Fibroblast of skin of scalp (primary cell): ENCODE results near the gene MTLN. TPM values are rescaled to one million over a fixed set of nuclear protein-coding genes. Genes with fewer than 3 reads are reported as not detected.
A peak's percentile ranks its signal among the peaks of the same experiment; 100 is the strongest.
"Not testable (repeated sequence)": the region's sequence is repeated elsewhere in the genome, so short reads cannot be mapped to it uniquely, and the experiment has no call there.

Experiments used
- DNase-seq: peaks from one replicate; pipeline ENCODE4 v3.0.0-alpha.2; 2013
- polyA plus RNA-seq, 2 experiments: library from polyadenylated mRNA; unstranded; fragments of 120-200 nt; gene quantifications; one replicate each; pipeline ENCODE4 v1.2.1, GENCODE V29; 2013; ENCODE audit not compliant: insufficient read length in 2 of 2

The MTLN gene, protein sequence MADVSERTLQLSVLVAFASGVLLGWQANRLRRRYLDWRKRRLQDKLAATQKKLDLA
- polyA plus RNA-seq (2013, experiment 1 of 2; ENCODE audit: insufficient read length), result 27.7 TPM
- polyA plus RNA-seq (2013, experiment 2 of 2; ENCODE audit: insufficient read length), result 26.1 TPM

DNA sequence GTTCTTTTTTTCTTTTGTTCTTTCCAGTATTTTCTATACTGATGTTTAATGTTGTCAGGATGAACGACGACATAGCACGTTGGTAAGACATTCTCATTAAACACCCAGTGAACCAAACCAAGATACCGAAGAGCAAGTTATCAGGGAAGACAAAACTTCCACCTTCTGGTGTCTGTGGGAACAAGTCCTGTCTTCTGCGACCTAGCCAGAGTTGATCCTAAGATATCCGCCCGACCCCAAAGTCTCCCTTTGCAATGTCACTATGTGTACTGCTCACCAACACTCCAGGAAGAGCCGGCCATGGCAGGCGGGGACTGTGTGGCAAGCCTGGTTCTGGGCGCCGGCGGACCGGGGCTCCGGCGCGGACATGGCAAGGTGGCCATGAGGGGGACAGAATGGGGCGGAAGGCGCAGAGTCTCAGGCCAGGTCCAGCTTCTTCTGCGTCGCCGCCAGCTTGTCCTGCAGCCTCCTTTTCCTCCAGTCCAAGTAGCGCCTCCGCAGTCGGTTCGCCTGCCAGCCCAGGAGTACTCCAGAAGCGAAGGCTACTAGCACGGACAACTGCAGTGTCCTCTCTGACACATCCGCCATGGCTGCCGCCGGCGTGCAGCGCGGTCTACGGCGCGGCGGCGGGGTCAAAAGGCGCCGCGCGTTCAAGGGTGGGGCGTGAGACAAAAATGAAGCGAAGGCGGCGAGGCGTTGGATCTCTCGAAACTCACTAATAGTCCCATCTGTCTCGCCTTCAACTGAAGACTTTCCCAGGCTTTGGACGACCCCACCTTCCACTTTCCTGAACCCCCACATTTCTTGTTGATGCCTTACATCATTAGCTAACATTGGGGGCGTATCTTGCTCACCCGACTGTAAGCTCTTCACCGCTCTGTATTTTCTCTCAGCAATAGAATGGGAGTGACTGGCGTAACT, at the start of gene MTLN:
MTLN (minus strand) TSS at position 610 of the 921 bp plus-strand sequence; CDS start at position 588, 22 bp downstream.
- peak; percentile 73 for DNase-seq

- DNase-seq, result not testable (repeated sequence)
Measured at GRCh38 chr2:110261910-110262309, 49.6 kb upstream of the MTLN start.

DNA sequence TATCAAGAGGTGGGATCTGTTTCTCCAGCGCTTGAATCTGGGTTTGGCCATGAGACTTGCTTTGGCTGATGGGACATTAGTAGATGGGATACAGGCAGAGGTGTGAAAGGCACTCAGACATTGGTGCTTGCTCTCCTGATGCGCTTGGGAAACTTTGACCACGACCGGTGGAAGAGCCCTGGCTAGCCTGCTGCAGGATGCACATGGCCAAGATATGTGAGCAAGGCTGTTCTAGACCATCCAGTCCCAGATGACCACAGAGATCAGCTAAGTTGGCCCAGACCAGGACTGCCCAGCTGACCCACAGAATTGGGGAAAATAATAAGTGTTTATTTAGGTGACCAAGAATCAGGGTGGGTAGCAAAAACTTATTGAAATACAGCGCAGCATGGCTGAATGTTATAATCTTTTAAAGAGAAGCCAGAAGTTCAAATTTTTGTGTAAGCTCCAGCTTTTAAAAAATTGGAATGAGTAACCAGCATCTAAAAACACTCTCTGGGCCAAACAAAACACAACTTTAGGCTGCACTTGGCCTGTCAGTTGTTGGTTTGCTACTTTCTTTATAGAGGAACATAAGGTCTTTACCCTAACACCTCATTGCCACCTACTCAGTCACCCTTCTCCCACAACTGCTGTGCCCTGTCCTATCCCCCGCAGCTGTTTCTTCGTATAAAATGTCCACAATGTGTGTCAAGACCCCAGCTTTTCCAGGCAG, 35.9 kb upstream of the MTLN start:
- not testable (repeated sequence) for DNase-seq

DNA sequence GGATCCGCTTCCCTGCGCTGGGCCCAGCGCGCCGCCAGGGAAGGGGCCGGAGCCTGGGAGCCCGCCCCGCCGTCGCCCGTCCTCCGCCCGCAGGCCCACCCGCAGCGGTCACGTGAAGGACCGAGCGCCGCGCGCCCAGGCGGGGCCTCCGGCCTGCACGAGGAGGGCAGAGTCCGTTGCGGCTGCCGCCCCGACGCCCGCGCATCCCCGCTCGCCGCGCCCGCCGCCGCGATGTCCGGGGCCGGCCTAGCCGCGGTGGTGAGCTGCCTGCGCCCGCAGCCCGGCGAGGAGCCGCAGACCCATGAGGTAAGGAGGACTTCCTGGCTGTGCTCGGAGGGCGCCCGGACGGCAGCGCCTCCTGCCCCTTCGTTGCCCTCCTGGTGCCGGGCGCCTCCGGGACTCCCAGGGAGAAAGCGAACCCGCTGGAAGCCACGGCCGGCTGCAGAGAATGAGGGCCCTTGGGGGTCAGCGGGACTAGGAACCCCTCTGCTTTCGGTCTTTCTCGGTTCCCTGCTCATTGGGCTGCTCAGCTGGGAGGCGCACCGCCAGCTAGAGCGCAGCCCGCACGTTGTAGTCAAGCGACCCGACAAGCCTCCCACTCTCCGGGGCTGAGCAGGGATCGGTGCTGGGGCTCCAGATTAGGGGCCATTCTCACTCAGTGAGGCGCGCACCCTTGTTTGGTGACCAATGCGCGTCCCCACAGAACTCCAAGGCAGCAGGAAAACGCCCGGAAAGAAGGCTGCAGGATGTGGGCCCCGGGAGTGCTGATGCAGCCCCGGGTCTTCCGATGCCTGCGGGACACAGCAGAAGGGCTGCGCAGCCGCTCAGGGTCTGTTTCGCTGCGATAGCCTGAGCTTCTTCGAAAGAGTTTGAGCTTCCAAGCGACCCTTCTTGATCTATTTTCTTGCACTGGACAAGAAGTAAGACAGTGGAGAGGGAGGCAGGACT, 33.4 kb upstream of the MTLN start:
- not testable (repeated sequence) for DNase-seq

GRCh38 chr2:110243283-110243682, 30.9 kb upstream of the MTLN start:
- not testable (repeated sequence) for DNase-seq

DNA sequence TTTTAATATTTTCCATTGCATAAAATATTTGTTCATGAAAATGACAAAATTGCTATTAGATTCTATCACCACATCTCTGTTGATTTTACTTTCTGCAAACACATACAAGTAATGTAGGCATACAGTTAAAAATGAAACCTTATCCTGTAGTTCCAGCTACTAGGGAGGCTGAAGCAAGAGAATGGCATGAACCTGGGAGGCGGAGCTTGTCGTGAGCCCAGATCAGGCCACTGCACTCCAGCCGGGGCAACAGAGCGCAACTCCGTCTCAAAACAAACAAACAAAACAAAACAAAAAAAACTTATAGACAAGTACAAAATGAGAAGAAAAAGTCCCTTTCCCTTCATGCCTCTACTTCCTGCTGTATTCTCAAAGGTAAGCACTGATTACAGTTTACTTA, 22.2 kb upstream of the MTLN start:
- not testable (repeated sequence) for DNase-seq

DNA sequence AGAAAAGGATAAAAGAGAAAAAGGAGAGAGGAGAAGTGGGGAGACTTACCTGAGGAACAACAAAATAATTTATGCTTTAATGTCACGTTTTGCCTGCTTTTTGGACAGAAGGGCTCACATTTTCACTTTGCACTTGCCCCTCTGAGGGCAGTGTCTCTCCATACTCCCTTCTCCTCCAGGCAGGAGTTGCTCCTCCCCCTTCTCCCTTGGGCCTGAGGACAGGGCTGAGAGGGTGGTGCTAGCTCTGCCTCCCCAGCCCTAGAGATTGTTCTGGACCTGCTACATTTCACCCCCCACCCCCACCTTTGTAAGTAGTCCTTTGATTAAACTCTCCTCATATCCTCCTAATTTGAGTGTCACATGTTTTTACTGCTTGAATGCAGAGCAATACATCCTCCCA, 17.5 kb upstream of the MTLN start:
- DNase-seq, result not testable (repeated sequence)

GRCh38 chr2:110222626-110223025, 10.3 kb upstream of the MTLN start:
- not testable (repeated sequence) for DNase-seq

- DNase-seq, result no peak
Measured at GRCh38 chr2:110221938-110222337, 9.6 kb upstream of the MTLN start.

- no peak for DNase-seq
Measured at GRCh38 chr2:110220190-110220564, 7.8 kb upstream of the MTLN start.

DNA sequence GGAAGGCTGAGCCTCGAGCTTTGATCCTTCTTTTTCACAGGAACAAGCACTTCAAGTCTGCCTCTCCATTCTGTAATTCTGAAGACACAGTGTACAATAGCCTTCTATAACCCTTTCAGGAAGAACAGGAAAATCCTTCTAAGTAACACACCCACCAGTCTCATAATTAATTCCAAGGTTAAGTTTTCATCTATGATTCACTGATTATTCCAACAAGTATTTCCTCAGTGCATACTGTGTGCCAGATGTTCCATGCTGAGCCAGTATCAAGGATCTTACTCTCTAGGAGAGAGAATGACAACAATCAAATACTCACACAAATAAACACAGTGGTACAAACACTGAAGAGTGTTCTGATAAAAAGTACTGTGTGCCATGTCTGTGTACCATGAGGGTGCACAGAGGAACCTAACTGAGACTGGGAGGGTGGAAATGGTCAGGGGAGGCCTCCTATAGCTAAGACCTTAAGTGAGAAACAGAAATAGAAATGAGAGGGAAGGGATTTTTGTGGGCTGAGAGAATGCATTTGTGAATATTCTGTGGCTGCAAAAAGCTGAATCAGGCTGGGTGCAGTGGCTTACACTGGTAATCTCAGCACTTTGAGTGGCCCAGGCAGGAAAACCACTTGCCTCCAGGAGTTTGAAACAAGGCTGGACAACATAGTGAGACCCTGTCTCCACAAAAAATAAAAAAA, 7.3 kb upstream of the MTLN start:
- DNase-seq, result peak; percentile 60

GRCh38 chr2:110218889-110219288, 6.5 kb upstream of the MTLN start:
- not testable (repeated sequence) for DNase-seq

DNA sequence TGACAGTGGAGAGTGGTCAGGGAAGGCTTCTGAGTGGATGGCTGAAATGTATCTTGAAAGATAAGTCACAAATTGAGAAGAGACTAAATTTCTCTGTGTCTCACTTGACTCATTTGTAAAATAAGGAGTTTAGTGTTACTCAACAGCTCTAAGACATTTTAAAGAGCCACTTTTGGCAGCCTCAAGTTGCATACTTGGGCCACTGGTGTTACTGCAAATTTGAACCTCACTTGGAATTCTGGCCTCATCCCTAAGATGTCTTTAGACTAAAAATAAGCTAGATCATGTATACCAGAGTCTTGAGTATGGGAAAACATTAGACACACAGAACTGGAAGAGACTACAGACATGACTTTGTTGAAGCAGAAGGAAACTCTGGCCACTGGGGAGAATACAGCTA, 4.5 kb upstream of the MTLN start:
- DNase-seq, result no peak

DNA sequence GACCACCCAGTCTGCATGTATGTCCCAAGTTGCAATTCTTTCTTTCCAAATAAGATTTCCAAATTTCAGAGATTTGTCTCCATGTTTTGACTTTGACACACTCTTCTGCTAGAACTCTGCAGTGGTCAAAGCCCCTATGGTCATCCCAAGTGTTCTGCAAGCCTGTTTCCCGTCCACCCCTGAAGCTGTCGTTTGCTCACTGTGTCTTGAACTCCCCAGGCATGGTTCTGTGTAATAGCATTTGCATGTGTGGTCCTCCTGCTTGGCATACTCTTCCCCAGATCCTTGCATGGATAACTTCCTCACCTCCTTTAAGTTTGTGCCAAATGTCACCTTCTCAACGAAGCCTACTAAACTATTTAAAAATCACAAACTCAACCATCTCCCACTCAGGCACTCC, 3.9 kb upstream of the MTLN start:
- DNase-seq, result no peak

DNA sequence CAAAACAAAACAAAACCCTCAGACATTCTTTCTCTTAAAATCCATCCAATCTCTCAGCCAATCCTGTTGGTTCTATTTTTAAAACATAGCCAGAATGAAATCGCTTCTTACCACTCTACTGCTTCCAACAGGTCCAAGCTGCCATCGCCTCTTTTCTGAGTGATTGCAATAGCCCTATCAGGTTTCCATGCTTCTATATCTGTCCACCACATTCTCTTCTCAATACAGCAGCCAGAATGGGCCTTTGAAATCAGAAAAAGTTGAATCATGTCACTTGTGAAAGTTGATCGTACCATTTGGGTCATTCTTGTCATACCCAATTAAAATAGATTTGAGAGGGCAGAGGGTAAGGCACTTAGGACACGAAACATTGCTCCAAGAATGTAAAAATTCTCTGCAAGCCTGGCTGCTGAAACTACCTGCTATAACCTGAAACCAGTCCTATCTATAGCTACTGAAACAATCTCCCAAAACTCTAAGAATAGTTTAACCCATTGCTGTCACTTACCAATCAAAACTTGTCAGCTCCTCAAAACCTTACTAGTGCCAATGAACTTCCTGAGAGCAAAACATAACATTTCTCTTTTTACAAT, 3.3 kb upstream of the MTLN start:
- no peak for DNase-seq

DNA sequence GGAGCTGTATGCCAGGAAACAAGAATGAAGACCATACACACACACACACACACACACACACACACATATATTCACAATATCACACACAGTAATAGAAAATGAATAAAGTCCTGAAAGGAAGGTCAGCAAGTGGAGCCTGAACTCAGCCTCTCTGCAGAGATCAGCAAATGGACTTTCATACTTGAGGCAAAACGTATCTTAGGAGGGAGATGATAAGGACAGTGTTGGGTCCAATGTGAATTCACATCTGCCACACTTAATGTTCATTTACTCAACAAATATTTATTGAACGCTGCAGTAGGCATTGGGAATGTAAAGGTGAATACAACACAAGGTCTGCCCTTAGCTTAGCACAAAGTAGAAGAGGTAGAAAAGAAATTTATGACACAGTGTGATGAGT, 2.7 kb upstream of the MTLN start:
- DNase-seq, result no peak

DNA sequence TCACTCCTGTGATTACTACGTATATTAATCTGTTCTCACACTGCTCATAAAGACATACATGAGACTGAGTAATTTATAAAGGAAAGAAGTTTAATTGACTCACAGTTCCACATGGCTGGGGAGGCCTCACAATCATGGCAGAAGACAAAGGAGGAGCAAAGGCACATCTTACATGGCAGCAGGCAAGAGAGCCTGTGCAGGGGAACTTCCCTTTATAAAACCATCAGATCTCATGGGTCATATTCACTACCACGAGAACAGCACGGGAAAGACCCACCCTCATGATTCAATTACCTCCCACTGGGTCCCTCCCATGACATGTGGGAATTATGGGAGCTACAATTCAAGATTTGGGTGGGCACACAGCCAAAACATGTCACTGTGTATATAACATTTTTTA, 1.2 kb upstream of the MTLN start:
- not testable (repeated sequence) for DNase-seq

DNA sequence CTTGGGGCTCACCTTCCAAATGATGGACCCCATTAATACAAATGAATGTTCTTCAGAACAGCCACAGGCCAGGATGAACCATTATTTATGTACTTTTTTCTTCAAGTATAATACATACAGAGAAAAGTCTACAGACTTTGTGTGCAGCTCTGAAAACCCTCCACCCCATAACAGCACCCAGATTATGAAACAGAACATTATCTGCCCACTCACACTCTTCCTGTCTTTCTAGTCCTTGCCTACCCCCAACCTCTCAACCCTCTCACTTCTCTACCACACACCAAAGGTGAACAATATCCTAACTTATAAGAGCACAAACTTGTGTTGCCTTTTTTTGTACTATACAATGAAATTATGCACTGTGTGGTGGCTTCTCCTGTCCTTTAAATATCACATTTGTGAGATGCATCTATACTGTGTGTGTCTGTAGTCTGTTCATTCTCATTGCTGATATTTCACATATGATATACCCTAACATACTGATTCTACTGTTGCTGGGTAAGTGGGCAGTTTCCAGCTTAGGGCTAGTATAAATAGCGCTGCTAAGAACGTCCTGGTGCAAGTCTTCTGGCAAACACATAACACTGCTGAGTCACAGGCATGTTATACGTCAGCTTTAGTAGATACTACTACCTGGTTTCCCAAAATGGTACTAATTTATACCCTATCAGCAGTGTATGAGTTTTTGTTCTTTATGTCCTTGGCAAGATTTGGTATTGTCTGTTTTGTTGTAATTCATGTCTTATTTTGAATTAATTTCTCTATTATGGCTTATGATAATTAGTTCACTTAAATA, 6.5 kb downstream of the MTLN start:
- DNase-seq, result no peak

GRCh38 chr2:110204408-110205385, 7.7 kb downstream of the MTLN start, which contains the start of gene NPHP1:
TSS of gene NPHP1 (minus strand) at chr2:110205013. CDS start at chr2:110204968, 45 bp downstream.
- peak; percentile 84 for DNase-seq
